GM18519 (cell line): ENCODE results near the gene TRAF4.
"Not testable (repeated sequence)": the region's sequence is repeated elsewhere in the genome, so short reads cannot be mapped to it uniquely, and the experiment has no call there.

Source experiments
- ATAC-seq: cut with Tn5 transposase; IDR thresholded peaks from one replicate; pipeline ENCODE4 v1.9.1; 2021; ENCODE audit warnings: mild to moderate bottlenecking, moderate library complexity; ENCODE audit not compliant: unreplicated experiment, low FRiP score

TRAF4 gene

DNA sequence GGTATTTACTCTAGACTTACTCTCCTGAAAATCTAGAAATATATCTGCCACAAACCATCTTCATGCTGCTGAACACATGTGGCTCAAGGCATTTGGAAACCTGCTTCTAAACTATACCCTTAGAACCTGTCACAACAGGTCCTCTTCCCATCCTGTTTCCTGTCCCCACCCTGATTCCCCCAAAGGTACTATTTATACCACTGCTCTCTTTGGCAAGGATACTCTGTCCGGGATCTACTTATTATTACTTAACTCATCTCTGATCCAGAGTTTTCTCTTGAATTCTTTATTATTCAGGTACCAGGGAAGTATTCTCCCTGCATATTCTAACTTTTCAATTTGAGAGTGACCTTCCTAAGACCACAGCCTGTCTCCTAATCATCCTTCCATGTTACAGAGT lies 33.4 kb downstream of the TRAF4 start:
- no peak for ATAC-seq

DNA sequence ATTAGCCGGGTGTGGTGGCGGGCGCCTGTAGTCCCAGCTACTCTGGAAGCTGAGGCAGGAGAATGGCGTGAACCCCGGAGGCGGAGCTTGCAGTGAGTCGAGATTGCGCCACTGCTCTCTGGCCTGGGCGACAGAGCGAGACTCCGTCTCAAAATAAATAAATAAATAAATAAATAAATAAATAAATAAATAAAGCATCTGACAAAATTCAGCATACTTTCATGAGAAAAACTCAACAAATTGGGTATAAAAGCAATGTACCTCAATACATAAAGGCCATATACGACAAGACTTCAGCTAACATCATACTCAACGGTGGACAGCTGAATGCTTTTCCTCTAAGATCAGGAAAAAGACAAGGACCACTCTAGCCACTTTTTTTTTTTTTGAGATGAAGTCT lies 35.8 kb downstream of the TRAF4 start:
- ATAC-seq: not testable (repeated sequence)

DNA sequence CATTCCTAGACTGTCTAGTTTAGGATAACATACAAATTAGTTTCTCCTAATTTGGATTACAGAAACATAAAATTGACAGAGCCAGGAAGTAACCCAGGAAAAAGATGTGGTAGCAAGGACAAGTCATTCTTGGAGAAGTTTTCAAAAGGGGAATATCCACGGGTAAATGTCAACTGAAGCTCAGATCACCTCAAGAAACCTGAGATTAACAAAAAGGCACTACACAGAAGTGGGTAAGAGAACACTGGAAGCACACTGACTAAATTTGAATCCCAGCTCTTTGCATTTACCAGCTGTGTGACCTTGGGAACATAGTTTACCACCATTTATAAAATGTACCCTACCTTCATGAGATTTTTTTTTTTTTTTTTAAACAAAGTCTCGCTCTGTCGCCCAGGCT lies 39.4 kb downstream of the TRAF4 start:
- ATAC-seq: no peak

DNA sequence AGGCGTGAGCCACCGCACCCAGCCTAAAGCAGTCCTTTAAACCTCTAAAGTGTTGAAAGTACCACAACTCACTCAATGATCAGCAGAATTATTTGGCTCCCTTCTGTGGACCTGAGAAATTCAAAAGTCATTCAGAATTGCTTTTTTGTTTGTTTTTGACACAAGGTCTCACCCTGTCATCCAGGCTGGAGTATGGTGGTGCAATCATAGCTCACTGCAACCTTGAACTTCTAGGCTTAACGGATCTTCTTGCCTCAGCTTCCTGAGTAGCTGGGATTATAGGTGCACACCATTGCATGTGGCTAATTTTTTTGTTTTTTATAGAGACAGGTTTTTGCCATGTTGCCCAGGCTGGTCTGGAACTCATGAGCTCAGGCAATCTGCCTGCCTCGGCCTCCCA lies 44.3 kb downstream of the TRAF4 start:
- no peak for ATAC-seq

DNA sequence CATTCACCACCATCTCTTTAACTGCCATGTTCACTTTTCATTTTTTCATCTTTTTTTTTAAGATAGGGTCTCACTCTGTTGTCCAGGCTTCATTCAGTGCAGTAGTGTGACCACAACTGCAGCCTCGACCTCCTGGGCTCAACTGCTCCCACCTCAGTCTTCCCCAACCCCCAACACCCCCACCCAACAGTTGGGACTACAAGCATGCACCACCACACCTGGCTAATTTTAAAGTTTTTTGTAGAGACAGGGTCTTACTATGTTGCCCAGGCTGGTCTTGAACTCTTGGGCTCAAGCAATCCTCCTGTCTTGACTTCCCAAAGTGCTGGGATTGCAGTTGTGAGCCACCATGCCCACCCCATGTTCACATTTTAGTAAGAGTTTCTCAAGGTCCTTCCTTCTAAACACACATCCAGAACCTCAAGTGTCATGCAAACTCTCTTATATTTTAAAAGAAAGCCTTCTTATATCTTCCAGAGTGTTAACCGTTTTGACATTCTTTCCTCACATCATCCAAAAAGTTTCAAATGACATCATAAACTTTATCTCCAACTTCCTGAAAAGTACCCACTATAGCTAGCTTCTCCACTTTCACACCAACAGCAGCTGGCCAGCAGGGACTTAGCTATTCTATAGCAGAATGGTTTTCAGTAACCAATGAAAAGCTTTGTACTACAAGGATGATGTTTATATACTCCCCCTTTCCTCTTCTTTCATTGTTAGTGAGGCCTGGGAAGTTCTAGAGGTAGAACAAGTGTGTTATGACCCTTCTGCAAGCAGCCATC lies 49.3 kb downstream of the TRAF4 start:
- ATAC-seq: no peak

DNA sequence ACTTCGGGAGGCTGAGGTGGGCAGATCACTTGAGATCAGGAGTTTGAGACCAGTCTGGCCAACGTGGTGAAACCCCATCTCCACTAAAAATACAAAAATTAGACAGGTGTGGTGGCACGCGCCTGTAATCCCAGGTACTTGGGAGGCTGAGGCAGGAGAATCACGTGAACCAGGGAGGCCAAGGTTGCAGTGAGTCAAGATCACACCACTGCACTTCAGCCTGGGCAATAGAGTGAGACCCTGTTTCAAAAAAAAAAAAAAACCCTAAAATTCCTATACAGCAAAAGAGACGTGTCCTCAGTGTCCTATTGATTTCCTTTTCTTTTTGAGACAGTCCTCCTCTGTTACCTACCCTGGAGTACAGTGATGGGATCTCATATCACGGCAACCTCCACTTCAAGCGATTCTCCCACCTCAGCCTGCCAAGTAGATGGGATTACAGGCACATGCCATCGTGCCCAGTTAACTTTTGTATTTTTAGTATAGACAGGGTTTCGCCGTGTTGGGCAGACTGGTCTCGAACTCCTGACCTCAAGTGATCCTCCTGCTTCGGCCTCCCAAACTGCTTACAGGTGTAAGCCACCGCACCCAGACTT lies 51.1 kb downstream of the TRAF4 start:
- ATAC-seq: not testable (repeated sequence)

DNA sequence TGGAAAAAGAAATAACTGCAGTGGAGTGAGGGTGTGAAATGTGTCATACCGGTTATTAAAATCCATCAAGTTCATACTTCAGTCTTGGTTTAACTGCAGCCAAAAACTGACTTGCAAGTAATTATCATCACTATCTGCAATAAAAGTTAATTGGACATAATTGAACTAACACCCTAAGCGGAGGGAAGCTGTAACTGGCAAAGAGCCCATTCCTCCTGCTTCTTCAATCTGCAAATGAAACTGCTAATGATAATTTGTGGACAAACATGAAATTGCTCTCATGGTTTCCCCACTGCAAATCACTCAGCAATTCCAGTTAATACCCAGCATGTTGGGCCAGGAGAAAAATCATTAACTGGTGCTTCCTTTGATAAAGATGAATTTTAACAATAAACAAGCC lies 52.3 kb downstream of the TRAF4 start:
- ATAC-seq: no peak
